Endothelial cell of umbilical vein (primary cell): Measurements from ENCODE around the gene HDAC5.

Source experiments
- CTCF ChIP-seq, 2 donors: IDR thresholded peaks; 1 replicate in 1 of 2; 2 replicates in 1 of 2; pipeline ENCODE4 v1.5.1; 2011; ENCODE audit warnings: low read length in 2 of 2, mild to moderate bottlenecking in 2 of 2, moderate library complexity in 2 of 2, control low read depth in 1 of 2, inconsistent platforms in 1 of 2, low read depth in 1 of 2; ENCODE audit not compliant: insufficient read depth in 1 of 2; ENCODE audit errors: extremely low read depth in 1 of 2
- EZH2 ChIP-seq: IDR thresholded peaks from 2 replicates; pipeline ENCODE4 v1.6.1; 2012; ENCODE audit warnings: borderline replicate concordance, low read depth, mild to moderate bottlenecking, moderate library complexity, low read length, inconsistent platforms; ENCODE audit not compliant: severe bottlenecking
- FOS ChIP-seq: IDR thresholded peaks from 2 replicates; pipeline ENCODE4 v1.6.1; 2011; ENCODE audit warnings: mild to moderate bottlenecking, low read length, moderate library complexity, borderline replicate concordance; ENCODE audit not compliant: insufficient read depth
- JUN ChIP-seq: IDR thresholded peaks from 2 replicates; pipeline ENCODE4 v1.6.1; 2011; ENCODE audit warnings: borderline replicate concordance, low read depth; ENCODE audit not compliant: insufficient read length, insufficient read depth
- MYC ChIP-seq: IDR thresholded peaks from one replicate; pipeline ENCODE4 v1.6.1; 2011; ENCODE audit warnings: mild to moderate bottlenecking, low read depth, low read length
- POLR2A ChIP-seq: IDR thresholded peaks from 2 replicates; pipeline ENCODE4 v1.6.1; 2012; ENCODE audit warnings: low read depth, mild to moderate bottlenecking, control low read depth, low read length
- POLR2AphosphoS5 ChIP-seq: IDR thresholded peaks from 2 replicates; pipeline ENCODE4 v1.6.1; 2012; ENCODE audit warnings: low read depth, mild to moderate bottlenecking, control low read depth, low read length, moderate library complexity; ENCODE audit not compliant: insufficient read depth
- TF ChIP-seq, protein P1 (sequence below): IDR thresholded peaks from 2 replicates; pipeline ENCODE4 v1.6.1; 2011; ENCODE audit not compliant: insufficient read depth, insufficient read length

- no peak for TF ChIP-seq POLR2AphosphoS5
- no peak for TF ChIP-seq MYC
- TF ChIP-seq CTCF (IDR thresholded peaks at IDR 0.05; ENCODE audit: extremely low read depth in 1 of 2, insufficient read depth in 1 of 2, low read depth in 1 of 2, low read length in 2 of 2) = no peak
- no peak for TF ChIP-seq POLR2A
- TF ChIP-seq, protein P1, sequence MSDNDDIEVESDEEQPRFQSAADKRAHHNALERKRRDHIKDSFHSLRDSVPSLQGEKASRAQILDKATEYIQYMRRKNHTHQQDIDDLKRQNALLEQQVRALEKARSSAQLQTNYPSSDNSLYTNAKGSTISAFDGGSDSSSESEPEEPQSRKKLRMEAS = no peak
- TF ChIP-seq EZH2 = no peak
- TF ChIP-seq JUN = no peak
- no peak for TF ChIP-seq FOS
Observed at GRCh38 chr17:44038604-44039011, 84.8 kb downstream of the HDAC5 start.
